GM23338 (cell line): ENCODE results near the gene COMMD10. TPM values are rescaled to one million over a fixed set of nuclear protein-coding genes. Genes with fewer than 3 reads are reported as not detected.

ENCODE experiments used
- ATAC-seq: fragments of 200-7000 bp; cut with Tn5 transposase; 3 replicates; pipeline ENCODE4 v1.9.1; 2020
- DNase-seq: peaks from one replicate; pipeline ENCODE4 v3.0.0-alpha.2; 2015; ENCODE audit warnings: low spot score
- H2AFZ ChIP-seq: fragments of 200-600 bp; sonication (generic); 2 replicates; pipeline ENCODE4 v1.8.0; 2016; ENCODE audit warnings: antibody characterized with exemption, mild to moderate bottlenecking, moderate library complexity
- H3F3A ChIP-seq: fragments of 200-600 bp; sonication (generic); replicated peaks from 2 replicates; pipeline ENCODE4 v1.8.0; 2017; ENCODE audit warnings: antibody characterized with exemption, mixed run types, low read depth
- H3K27ac ChIP-seq: fragments of 200-600 bp; sonication (generic); 2 replicates; pipeline ENCODE4 v1.6.1; 2016; ENCODE audit warnings: low read depth
- H3K27me3 ChIP-seq: fragments of 200-600 bp; sonication (generic); 2 replicates; pipeline ENCODE4 v1.8.0; 2016; ENCODE audit warnings: mild to moderate bottlenecking, mixed run types, moderate library complexity; ENCODE audit not compliant: insufficient read depth
- H3K36me3 ChIP-seq: fragments of 200-600 bp; sonication (generic); 2 replicates; pipeline ENCODE4 v1.8.0; 2016; ENCODE audit warnings: mild to moderate bottlenecking; ENCODE audit not compliant: insufficient read depth
- H3K4me1 ChIP-seq: fragments of 200-600 bp; sonication (generic); 2 replicates; pipeline ENCODE4 v1.8.0; 2016; ENCODE audit warnings: mild to moderate bottlenecking, moderate library complexity; ENCODE audit not compliant: insufficient read depth
- H3K4me2 ChIP-seq: fragments of 200-600 bp; sonication (generic); 2 replicates; pipeline ENCODE4 v1.7.1; 2017; ENCODE audit warnings: mixed run types
- H3K4me3 ChIP-seq: fragments of 200-600 bp; sonication (generic); 2 replicates; pipeline ENCODE4 v1.6.1; 2016; ENCODE audit warnings: mixed run types
- H3K79me2 ChIP-seq: fragments of 200-600 bp; sonication (generic); replicated peaks from 2 replicates; pipeline ENCODE4 v1.8.0; 2017; ENCODE audit warnings: mild to moderate bottlenecking; ENCODE audit not compliant: insufficient read depth
- H3K9me2 ChIP-seq: fragments of 200-600 bp; sonication (generic); 2 replicates; pipeline ENCODE4 v1.8.0; 2017; ENCODE audit not compliant: insufficient read depth
- H4K20me1 ChIP-seq: fragments of 200-600 bp; sonication (generic); replicated peaks from 2 replicates; pipeline ENCODE4 v1.8.0; 2017; ENCODE audit warnings: mild to moderate bottlenecking; ENCODE audit not compliant: insufficient read depth
- H3K27ac Mint-ChIP-seq: 2 replicates; pipeline ENCODE4 v1.8.0; 2020; ENCODE audit warnings: inconsistent platforms, mild to moderate bottlenecking, moderate library complexity, mixed read lengths
- H3K27me3 Mint-ChIP-seq: 3 replicates; pipeline ENCODE4 v1.8.0; 2022; ENCODE audit warnings: low read depth, mild to moderate bottlenecking, moderate library complexity, mixed read lengths, inconsistent platforms; ENCODE audit not compliant: insufficient read depth, poor library complexity
- H3K36me3 Mint-ChIP-seq: 3 replicates; pipeline ENCODE4 v1.8.0; 2021; ENCODE audit warnings: low read depth, mild to moderate bottlenecking, inconsistent platforms, moderate library complexity, mixed read lengths
- H3K4me1 Mint-ChIP-seq: 3 replicates; pipeline ENCODE4 v1.8.0; 2020; ENCODE audit warnings: mild to moderate bottlenecking, inconsistent platforms, mixed read lengths
- H3K4me3 Mint-ChIP-seq: 3 replicates; pipeline ENCODE4 v1.8.0; 2021; ENCODE audit warnings: moderate library complexity, mild to moderate bottlenecking, inconsistent platforms, mixed read lengths
- H3K9me3 Mint-ChIP-seq: 3 replicates; pipeline ENCODE4 v1.8.0; 2020; ENCODE audit warnings: moderate library complexity, mild to moderate bottlenecking, inconsistent platforms, mixed read lengths
- CREB1 ChIP-seq: fragments of 250-450 bp; sonication (Bioruptor Pico); IDR thresholded peaks from 2 replicates; pipeline ENCODE4 v1.5.0; 2020; ENCODE audit warnings: low read depth, mild to moderate bottlenecking, moderate library complexity
- EZH2 ChIP-seq: fragments of 200-600 bp; sonication (generic); IDR thresholded peaks from one replicate; pipeline ENCODE4 v1.8.0; 2017; ENCODE audit warnings: antibody characterized with exemption, mild to moderate bottlenecking, low read depth; ENCODE audit not compliant: unreplicated experiment
- EZH2phosphoT487 ChIP-seq: fragments of 200-600 bp; sonication (generic); IDR thresholded peaks from one replicate; pipeline ENCODE4 v1.8.1; 2018; ENCODE audit warnings: antibody characterized with exemption; ENCODE audit not compliant: unreplicated experiment
- JUNB ChIP-seq: IDR thresholded peaks from one replicate; pipeline ENCODE4 v1.6.1; 2016; ENCODE audit warnings: antibody characterized with exemption; ENCODE audit not compliant: unreplicated experiment
- NANOG ChIP-seq: IDR thresholded peaks from 2 replicates; pipeline ENCODE4 v1.6.1; 2016; ENCODE audit warnings: antibody characterized with exemption, borderline replicate concordance
- POLR2AphosphoS5 ChIP-seq: IDR thresholded peaks from 2 replicates; pipeline ENCODE4 v1.6.1; 2016; ENCODE audit warnings: antibody characterized with exemption, low read depth
- STAT1 ChIP-seq: IDR thresholded peaks from one replicate; pipeline ENCODE4 v1.6.1; 2016; ENCODE audit warnings: antibody characterized with exemption; ENCODE audit not compliant: unreplicated experiment
- ZNF114 ChIP-seq: fragments of 250-450 bp; sonication (Bioruptor Pico); IDR thresholded peaks from 2 replicates; pipeline ENCODE4 v1.5.0; 2020; ENCODE audit warnings: mild to moderate bottlenecking, moderate library complexity
- ZNF331 ChIP-seq: fragments of 250-450 bp; sonication (Bioruptor Pico); IDR thresholded peaks from 2 replicates; pipeline ENCODE4 v1.5.0; 2020; ENCODE audit warnings: low read depth, mild to moderate bottlenecking, moderate library complexity
- polyA plus RNA-seq: library from polyadenylated mRNA; unstranded; fragments of >200 nt; fragmentation: Nextera tagmentation; extraction: Ambion mirVana; gene quantifications from 2 replicates; pipeline ENCODE4 v1.2.1, GENCODE V29; 2016
- total RNA-seq: library from RNA; depleted of rRNA; stranded (reverse); fragments of >200 nt; shearing (Covaris generic); gene quantifications from 2 replicates; pipeline ENCODE4 v1.2.3, GENCODE V29; 2014
- TF ChIP-seq, protein P1 (sequence below): fragments of 250-450 bp; sonication (Bioruptor Pico); IDR thresholded peaks from 2 replicates; pipeline ENCODE4 v1.5.0; 2020; ENCODE audit warnings: mild to moderate bottlenecking, moderate library complexity
- TF ChIP-seq, protein P2 (sequence below): IDR thresholded peaks from one replicate; pipeline ENCODE4 v1.6.1; 2018; ENCODE audit warnings: antibody characterized with exemption; ENCODE audit not compliant: unreplicated experiment
- TF ChIP-seq, protein P3 (sequence below), 2 experiments: fragments of 200-600 bp in 1 of 2; sonication (generic) in 1 of 2; conservative IDR thresholded peaks; 2 replicates each; pipeline versions ENCODE4 v1.5.1 to v1.6.1; 2016 to 2017; ENCODE audit warnings: antibody characterized with exemption in 2 of 2, low read depth in 2 of 2, mild to moderate bottlenecking in 2 of 2, moderate library complexity in 1 of 2
- TF ChIP-seq, protein P4 (sequence below): IDR thresholded peaks from 2 replicates; pipeline ENCODE4 v1.6.1; 2016; ENCODE audit warnings: antibody characterized with exemption

Gene COMMD10
- total and polyA plus RNA-seq, 2 experiments from 2014 or later, result 58.5 to 84.0 TPM

DNA sequence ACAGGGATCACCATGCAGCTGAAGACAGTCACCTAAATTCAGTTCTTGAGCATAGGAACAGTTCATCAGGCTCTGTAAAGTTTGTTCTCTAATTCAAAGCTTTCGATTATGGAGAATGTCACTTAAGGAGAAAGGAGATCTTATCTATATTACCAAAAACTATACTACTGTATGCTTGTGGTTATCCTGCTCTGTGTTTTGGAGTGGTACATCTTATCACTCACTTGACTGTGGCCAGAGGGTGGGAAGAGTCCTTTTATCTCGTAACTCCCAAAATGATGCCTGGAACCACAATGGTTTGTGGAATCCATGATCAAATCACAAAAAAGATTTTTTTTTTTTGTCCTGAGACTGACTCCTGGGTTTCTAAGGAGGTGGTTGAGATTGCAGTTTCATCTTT lies 230.7 kb downstream of the COMMD10 start:
- Mint-ChIP-seq H3K4me1 (no peaks in the 10 kb centered on the region), H3K27ac (no peak overlapping the region), H3K27me3 (no peaks in the 10 kb centered on the region), H3K9me3 (no peaks in the 10 kb centered on the region), H3K4me3 (no peak overlapping the region), H3K36me3 (peaks cover 7% of the 10 kb centered on the region; the same call in 1 of the 3 replicates)
- Histone ChIP-seq H4K20me1 (no peaks in the 10 kb centered on the region), H3K4me1 (no peaks in the 10 kb centered on the region), H3K27ac (no peak overlapping the region), H2AFZ (no peak overlapping the region), H3F3A (no peaks in the 10 kb centered on the region), H3K79me2 (no peaks in the 10 kb centered on the region), H3K4me2 (no peak overlapping the region), H3K27me3 (no peaks in the 10 kb centered on the region), H3K4me3 (no peak overlapping the region), H3K36me3 (no peaks in the 10 kb centered on the region), H3K9me2 (no peaks in the 10 kb centered on the region)
- ATAC-seq, result no peak
- no peak for DNase-seq
- TF ChIP-seq, protein P1, sequence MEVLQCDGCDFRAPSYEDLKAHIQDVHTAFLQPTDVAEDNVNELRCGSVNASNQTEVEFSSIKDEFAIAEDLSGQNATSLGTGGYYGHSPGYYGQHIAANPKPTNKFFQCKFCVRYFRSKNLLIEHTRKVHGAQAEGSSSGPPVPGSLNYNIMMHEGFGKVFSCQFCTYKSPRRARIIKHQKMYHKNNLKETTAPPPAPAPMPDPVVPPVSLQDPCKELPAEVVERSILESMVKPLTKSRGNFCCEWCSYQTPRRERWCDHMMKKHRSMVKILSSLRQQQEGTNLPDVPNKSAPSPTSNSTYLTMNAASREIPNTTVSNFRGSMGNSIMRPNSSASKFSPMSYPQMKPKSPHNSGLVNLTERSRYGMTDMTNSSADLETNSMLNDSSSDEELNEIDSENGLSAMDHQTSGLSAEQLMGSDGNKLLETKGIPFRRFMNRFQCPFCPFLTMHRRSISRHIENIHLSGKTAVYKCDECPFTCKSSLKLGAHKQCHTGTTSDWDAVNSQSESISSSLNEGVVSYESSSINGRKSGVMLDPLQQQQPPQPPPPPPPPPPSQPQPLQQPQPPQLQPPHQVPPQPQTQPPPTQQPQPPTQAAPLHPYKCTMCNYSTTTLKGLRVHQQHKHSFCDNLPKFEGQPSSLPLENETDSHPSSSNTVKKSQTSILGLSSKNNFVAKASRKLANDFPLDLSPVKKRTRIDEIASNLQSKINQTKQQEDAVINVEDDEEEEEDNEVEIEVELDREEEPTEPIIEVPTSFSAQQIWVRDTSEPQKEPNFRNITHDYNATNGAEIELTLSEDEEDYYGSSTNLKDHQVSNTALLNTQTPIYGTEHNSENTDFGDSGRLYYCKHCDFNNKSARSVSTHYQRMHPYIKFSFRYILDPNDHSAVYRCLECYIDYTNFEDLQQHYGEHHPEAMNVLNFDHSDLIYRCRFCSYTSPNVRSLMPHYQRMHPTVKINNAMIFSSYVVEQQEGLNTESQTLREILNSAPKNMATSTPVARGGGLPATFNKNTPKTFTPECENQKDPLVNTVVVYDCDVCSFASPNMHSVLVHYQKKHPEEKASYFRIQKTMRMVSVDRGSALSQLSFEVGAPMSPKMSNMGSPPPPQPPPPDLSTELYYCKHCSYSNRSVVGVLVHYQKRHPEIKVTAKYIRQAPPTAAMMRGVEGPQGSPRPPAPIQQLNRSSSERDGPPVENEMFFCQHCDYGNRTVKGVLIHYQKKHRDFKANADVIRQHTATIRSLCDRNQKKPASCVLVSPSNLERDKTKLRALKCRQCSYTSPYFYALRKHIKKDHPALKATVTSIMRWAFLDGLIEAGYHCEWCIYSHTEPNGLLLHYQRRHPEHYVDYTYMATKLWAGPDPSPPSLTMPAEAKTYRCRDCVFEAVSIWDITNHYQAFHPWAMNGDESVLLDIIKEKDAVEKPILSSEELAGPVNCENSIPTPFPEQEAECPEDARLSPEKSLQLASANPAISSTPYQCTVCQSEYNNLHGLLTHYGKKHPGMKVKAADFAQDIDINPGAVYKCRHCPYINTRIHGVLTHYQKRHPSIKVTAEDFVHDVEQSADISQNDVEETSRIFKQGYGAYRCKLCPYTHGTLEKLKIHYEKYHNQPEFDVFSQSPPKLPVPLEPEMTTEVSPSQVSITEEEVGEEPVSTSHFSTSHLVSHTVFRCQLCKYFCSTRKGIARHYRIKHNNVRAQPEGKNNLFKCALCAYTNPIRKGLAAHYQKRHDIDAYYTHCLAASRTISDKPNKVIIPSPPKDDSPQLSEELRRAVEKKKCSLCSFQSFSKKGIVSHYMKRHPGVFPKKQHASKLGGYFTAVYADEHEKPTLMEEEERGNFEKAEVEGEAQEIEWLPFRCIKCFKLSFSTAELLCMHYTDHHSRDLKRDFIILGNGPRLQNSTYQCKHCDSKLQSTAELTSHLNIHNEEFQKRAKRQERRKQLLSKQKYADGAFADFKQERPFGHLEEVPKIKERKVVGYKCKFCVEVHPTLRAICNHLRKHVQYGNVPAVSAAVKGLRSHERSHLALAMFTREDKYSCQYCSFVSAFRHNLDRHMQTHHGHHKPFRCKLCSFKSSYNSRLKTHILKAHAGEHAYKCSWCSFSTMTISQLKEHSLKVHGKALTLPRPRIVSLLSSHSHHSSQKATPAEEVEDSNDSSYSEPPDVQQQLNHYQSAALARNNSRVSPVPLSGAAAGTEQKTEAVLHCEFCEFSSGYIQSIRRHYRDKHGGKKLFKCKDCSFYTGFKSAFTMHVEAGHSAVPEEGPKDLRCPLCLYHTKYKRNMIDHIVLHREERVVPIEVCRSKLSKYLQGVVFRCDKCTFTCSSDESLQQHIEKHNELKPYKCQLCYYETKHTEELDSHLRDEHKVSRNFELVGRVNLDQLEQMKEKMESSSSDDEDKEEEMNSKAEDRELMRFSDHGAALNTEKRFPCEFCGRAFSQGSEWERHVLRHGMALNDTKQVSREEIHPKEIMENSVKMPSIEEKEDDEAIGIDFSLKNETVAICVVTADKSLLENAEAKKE (CRISPR knock-in tag), result no peak
- TF ChIP-seq CREB1 (CRISPR knock-in tag), result no peak
- no peak for TF ChIP-seq STAT1
- no peak for TF ChIP-seq ZNF114 (CRISPR knock-in tag)
- TF ChIP-seq EZH2, result no peak
- TF ChIP-seq, protein P2, sequence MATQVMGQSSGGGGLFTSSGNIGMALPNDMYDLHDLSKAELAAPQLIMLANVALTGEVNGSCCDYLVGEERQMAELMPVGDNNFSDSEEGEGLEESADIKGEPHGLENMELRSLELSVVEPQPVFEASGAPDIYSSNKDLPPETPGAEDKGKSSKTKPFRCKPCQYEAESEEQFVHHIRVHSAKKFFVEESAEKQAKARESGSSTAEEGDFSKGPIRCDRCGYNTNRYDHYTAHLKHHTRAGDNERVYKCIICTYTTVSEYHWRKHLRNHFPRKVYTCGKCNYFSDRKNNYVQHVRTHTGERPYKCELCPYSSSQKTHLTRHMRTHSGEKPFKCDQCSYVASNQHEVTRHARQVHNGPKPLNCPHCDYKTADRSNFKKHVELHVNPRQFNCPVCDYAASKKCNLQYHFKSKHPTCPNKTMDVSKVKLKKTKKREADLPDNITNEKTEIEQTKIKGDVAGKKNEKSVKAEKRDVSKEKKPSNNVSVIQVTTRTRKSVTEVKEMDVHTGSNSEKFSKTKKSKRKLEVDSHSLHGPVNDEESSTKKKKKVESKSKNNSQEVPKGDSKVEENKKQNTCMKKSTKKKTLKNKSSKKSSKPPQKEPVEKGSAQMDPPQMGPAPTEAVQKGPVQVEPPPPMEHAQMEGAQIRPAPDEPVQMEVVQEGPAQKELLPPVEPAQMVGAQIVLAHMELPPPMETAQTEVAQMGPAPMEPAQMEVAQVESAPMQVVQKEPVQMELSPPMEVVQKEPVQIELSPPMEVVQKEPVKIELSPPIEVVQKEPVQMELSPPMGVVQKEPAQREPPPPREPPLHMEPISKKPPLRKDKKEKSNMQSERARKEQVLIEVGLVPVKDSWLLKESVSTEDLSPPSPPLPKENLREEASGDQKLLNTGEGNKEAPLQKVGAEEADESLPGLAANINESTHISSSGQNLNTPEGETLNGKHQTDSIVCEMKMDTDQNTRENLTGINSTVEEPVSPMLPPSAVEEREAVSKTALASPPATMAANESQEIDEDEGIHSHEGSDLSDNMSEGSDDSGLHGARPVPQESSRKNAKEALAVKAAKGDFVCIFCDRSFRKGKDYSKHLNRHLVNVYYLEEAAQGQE, result no peak
- TF ChIP-seq JUNB, result no peak
- TF ChIP-seq POLR2AphosphoS5, result no peak
- TF ChIP-seq NANOG, result no peak
- no peak for TF ChIP-seq EZH2phosphoT487
- TF ChIP-seq, protein P3, sequence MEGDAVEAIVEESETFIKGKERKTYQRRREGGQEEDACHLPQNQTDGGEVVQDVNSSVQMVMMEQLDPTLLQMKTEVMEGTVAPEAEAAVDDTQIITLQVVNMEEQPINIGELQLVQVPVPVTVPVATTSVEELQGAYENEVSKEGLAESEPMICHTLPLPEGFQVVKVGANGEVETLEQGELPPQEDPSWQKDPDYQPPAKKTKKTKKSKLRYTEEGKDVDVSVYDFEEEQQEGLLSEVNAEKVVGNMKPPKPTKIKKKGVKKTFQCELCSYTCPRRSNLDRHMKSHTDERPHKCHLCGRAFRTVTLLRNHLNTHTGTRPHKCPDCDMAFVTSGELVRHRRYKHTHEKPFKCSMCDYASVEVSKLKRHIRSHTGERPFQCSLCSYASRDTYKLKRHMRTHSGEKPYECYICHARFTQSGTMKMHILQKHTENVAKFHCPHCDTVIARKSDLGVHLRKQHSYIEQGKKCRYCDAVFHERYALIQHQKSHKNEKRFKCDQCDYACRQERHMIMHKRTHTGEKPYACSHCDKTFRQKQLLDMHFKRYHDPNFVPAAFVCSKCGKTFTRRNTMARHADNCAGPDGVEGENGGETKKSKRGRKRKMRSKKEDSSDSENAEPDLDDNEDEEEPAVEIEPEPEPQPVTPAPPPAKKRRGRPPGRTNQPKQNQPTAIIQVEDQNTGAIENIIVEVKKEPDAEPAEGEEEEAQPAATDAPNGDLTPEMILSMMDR (conservative IDR thresholded peaks at IDR 0.05; ENCODE audit: low read depth in 2 of 2), result no peak
- TF ChIP-seq, protein P4, sequence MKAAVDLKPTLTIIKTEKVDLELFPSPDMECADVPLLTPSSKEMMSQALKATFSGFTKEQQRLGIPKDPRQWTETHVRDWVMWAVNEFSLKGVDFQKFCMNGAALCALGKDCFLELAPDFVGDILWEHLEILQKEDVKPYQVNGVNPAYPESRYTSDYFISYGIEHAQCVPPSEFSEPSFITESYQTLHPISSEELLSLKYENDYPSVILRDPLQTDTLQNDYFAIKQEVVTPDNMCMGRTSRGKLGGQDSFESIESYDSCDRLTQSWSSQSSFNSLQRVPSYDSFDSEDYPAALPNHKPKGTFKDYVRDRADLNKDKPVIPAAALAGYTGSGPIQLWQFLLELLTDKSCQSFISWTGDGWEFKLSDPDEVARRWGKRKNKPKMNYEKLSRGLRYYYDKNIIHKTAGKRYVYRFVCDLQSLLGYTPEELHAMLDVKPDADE, result no peak
- TF ChIP-seq ZNF331 (CRISPR knock-in tag), result no peak
